Keratinocyte (primary cell): ENCODE results near the gene PMF1. TPM values are rescaled to one million over a fixed set of nuclear protein-coding genes. Genes with fewer than 3 reads are reported as not detected.

Source experiments
- DNase-seq: peaks from one replicate; pipeline ENCODE4 v3.0.0-alpha.2; 2011; ENCODE audit warnings: low read depth, missing footprints, low spot score
- FAIRE-seq: peaks from 2 replicates; lab custom pipeline; 2011; peaks lifted over from hg19 to GRCh38; lab: Jason Lieb, UNC
- H2AFZ ChIP-seq: 2 replicates; pipeline ENCODE4 v1.6.0; 2012; ENCODE audit warnings: low read length, control low read depth, inconsistent platforms; ENCODE audit not compliant: control insufficient read depth
- H3K27ac ChIP-seq: 2 replicates; pipeline ENCODE4 v1.5.1; 2011; ENCODE audit warnings: low read length; ENCODE audit not compliant: control insufficient read depth, insufficient read depth
- H3K27me3 ChIP-seq: 3 replicates; pipeline ENCODE4 v1.6.0; 2011; ENCODE audit warnings: low read length; ENCODE audit not compliant: control insufficient read depth, insufficient read depth; ENCODE audit errors: extremely low read depth
- H3K36me3 ChIP-seq, 2 experiments: 2 replicates in 1 of 2; 3 replicates in 1 of 2; pipeline ENCODE4 v1.5.1; 2011; ENCODE audit warnings: low read length in 2 of 2, mild to moderate bottlenecking in 1 of 2; ENCODE audit not compliant: control insufficient read depth in 2 of 2, insufficient read depth in 2 of 2; ENCODE audit errors: extremely low read depth in 1 of 2
- H3K4me1 ChIP-seq: 3 replicates; pipeline ENCODE4 v1.5.1; 2011; ENCODE audit warnings: low read length; ENCODE audit not compliant: control insufficient read depth, insufficient read depth; ENCODE audit errors: extremely low read depth
- H3K4me2 ChIP-seq: 3 replicates; pipeline ENCODE4 v1.6.0; 2011; ENCODE audit warnings: low read depth, low read length; ENCODE audit not compliant: control insufficient read depth, insufficient read depth; ENCODE audit errors: extremely low read depth
- H3K4me3 ChIP-seq, 3 experiments: fragments of 200-600 bp in 1 of 3; sonication (generic) in 1 of 3; 2 replicates in 2 of 3; 3 replicates in 1 of 3; pipeline ENCODE4 v1.5.1; 2011 to 2016; ENCODE audit warnings: low read length in 3 of 3, mild to moderate bottlenecking in 3 of 3, control low read depth in 2 of 3, inconsistent platforms in 1 of 3, low read depth in 1 of 3, mixed read lengths in 1 of 3, mixed run types in 1 of 3, moderate library complexity in 1 of 3; ENCODE audit not compliant: control insufficient read depth in 2 of 3, insufficient read depth in 2 of 3; ENCODE audit errors: extremely low read depth in 1 of 3
- H3K79me2 ChIP-seq: 2 replicates; pipeline ENCODE4 v1.6.0; 2012; ENCODE audit warnings: low read length; ENCODE audit not compliant: control insufficient read depth, insufficient read depth
- H3K9ac ChIP-seq: 3 replicates; pipeline ENCODE4 v1.6.0; 2011; ENCODE audit warnings: low read length; ENCODE audit not compliant: control insufficient read depth, insufficient read depth; ENCODE audit errors: extremely low read depth
- H3K9me1 ChIP-seq: 3 replicates; pipeline ENCODE4 v1.6.0; 2011; ENCODE audit warnings: low read length; ENCODE audit not compliant: control insufficient read depth, insufficient read depth; ENCODE audit errors: extremely low read depth
- H3K9me3 ChIP-seq: 2 replicates; pipeline ENCODE4 v1.5.1; 2012; ENCODE audit warnings: low read depth, low read length; ENCODE audit not compliant: control insufficient read depth
- H4K20me1 ChIP-seq: 3 replicates; pipeline ENCODE4 v1.6.0; 2011; ENCODE audit warnings: low read length; ENCODE audit not compliant: control insufficient read depth, insufficient read depth; ENCODE audit errors: extremely low read depth
- CTCF ChIP-seq, 3 experiments: IDR thresholded peaks in 1 of 3; conservative IDR thresholded peaks in 1 of 3; optimal IDR thresholded peaks in 1 of 3; 2 replicates in 2 of 3; 3 replicates in 1 of 3; pipeline versions ENCODE3 to v1.5.1; 2011; ENCODE audit warnings: low read length in 3 of 3, mild to moderate bottlenecking in 3 of 3, moderate library complexity in 2 of 3, control low read depth in 1 of 3, inconsistent platforms in 1 of 3; ENCODE audit not compliant: insufficient read depth in 2 of 3; ENCODE audit errors: extremely low read depth in 1 of 3
- EZH2 ChIP-seq: IDR thresholded peaks from one replicate; pipeline ENCODE4 v1.6.1; 2012; ENCODE audit warnings: inconsistent platforms, mild to moderate bottlenecking, low read length, moderate library complexity
- dilution Hi-C: fragments of 300-500 bp; cut with MboI; formaldehyde crosslinking; loops from one replicate; pipeline ENCODE4 v1.7.0; 2020; ENCODE audit warnings: low sequenced_read_pairs; ENCODE audit not compliant: extremely low pct_ligation_motif_present
- polyA plus RNA-seq, 5 experiments: library from polyadenylated mRNA; depleted of rRNA in 3 of 5; stranded (reverse) in 3 of 5; stranded (forward) in 1 of 5; unstranded in 1 of 5; fragments of >200 nt; gene quantifications; 1 replicate in 1 of 5; 2 replicates in 3 of 5; 3 replicates in 1 of 5; pipeline versions ENCODE4 v1.2.1 to v1.2.3, GENCODE V29; 2011 to 2012; ENCODE audit warnings: missing spikeins in 2 of 5, low read depth in 1 of 5, low replicate concordance in 1 of 5

Gene PMF1
- polyA plus RNA-seq, 1 donor (not counting 4 experiments of a cell fraction or from before 2014, with no cell fraction given): 41.0 TPM

- FAIRE-seq (no peak), DNase-seq (no peak)
- Histone ChIP-seq H4K20me1 (no peaks in the 10 kb centered on the region), H3K4me1 (peaks cover 25% of the 10 kb centered on the region), H3K79me2 (no peaks in the 10 kb centered on the region), H3K4me2 (no peak overlapping the region), H3K36me3 (peaks cover 21 to 35% of the 10 kb centered on the region in 2 experiments), H3K4me3 (no peak overlapping the region), H2AFZ (no peak overlapping the region), H3K27me3 (peaks cover 13% of the 10 kb centered on the region), H3K9me3 (no peaks in the 10 kb centered on the region), H3K27ac (no peak overlapping the region), H3K9me1 (no peaks in the 10 kb centered on the region), H3K9ac (no peak overlapping the region)
- TF ChIP-seq CTCF (optimal IDR thresholded peaks at IDR 0.05 in 1 of 3, IDR thresholded peaks at IDR 0.05 in 1 of 3, conservative IDR thresholded peaks at IDR 0.05 in 1 of 3; ENCODE audit: extremely low read depth in 1 of 3, insufficient read depth in 2 of 3, low read length in 3 of 3) (no peak), EZH2 (no peak)
- dilution Hi-C loops: no loop called here
Measured at GRCh38 chr1:156248323-156248683, 35.5 kb downstream of the PMF1 start.

- H3K27ac ChIP-seq: no peak overlapping the region
- no peak overlapping the region for H2AFZ ChIP-seq
- peaks cover 25% of the 10 kb centered on the region for H3K4me1 ChIP-seq
- H3K79me2 ChIP-seq: no peaks in the 10 kb centered on the region
- H3K9me1 ChIP-seq: no peaks in the 10 kb centered on the region
- H3K27me3 ChIP-seq: peaks cover 13% of the 10 kb centered on the region
- H3K36me3 ChIP-seq: peaks cover 25 to 41% of the 10 kb centered on the region in 2 experiments
- H3K9me3 ChIP-seq: no peaks in the 10 kb centered on the region
- FAIRE-seq: no peak
- H3K4me3 ChIP-seq: no peak overlapping the region
- H3K9ac ChIP-seq: no peak overlapping the region
- no peak for DNase-seq
- H4K20me1 ChIP-seq: no peaks in the 10 kb centered on the region
- no peak overlapping the region for H3K4me2 ChIP-seq
- TF ChIP-seq CTCF (optimal IDR thresholded peaks at IDR 0.05 in 1 of 3, IDR thresholded peaks at IDR 0.05 in 1 of 3, conservative IDR thresholded peaks at IDR 0.05 in 1 of 3; ENCODE audit: extremely low read depth in 1 of 3, insufficient read depth in 2 of 3, low read length in 3 of 3): no peak
- dilution Hi-C loops: no loop called here
Measured at GRCh38 chr1:156249593-156249992, 36.8 kb downstream of the PMF1 start.
